OCI-LY1 (cell line): Measurements from ENCODE around the gene PRR23A.
A peak's percentile ranks its signal among the peaks of the same experiment; 100 is the strongest.

ENCODE experiments used
- H2AFZ ChIP-seq: fragments of 200-600 bp; sonication (generic), shearing (Covaris generic); 2 replicates; pipeline ENCODE4 v1.6.0; 2014; ENCODE audit warnings: antibody characterized with exemption, mild to moderate bottlenecking, low read length
- H3F3A ChIP-seq: fragments of 200-600 bp; sonication (generic), shearing (Covaris generic); 2 replicates; pipeline ENCODE4 v1.6.0; 2014; ENCODE audit warnings: mild to moderate bottlenecking, antibody characterized with exemption, low read length, moderate library complexity; ENCODE audit not compliant: insufficient read depth
- H3K27ac ChIP-seq: fragments of 200-600 bp; sonication (generic); 2 replicates; pipeline ENCODE4 v1.5.1; 2014; ENCODE audit warnings: low read length, mixed run types, mild to moderate bottlenecking, low read depth; ENCODE audit not compliant: poor library complexity, severe bottlenecking
- H3K27me3 ChIP-seq: fragments of 200-600 bp; sonication (generic); 2 replicates; pipeline ENCODE4 v1.6.0; 2014; ENCODE audit warnings: antibody characterized with exemption, mild to moderate bottlenecking, low read length, moderate library complexity; ENCODE audit not compliant: insufficient read depth
- H3K36me3 ChIP-seq: fragments of 200-600 bp; sonication (generic); 2 replicates; pipeline ENCODE4 v1.6.1; 2014; ENCODE audit warnings: mild to moderate bottlenecking, antibody characterized with exemption, low read length, moderate library complexity, mixed read lengths; ENCODE audit not compliant: insufficient read depth
- H3K4me1 ChIP-seq: fragments of 200-600 bp; sonication (generic); 2 replicates; pipeline ENCODE4 v1.5.1; 2014; ENCODE audit warnings: mild to moderate bottlenecking, low read length, moderate library complexity; ENCODE audit not compliant: insufficient read depth, severe bottlenecking
- H3K4me2 ChIP-seq: fragments of 200-600 bp; sonication (generic), shearing (Covaris generic); 2 replicates; pipeline ENCODE4 v1.6.1; 2014; ENCODE audit warnings: low read length
- H3K4me3 ChIP-seq: fragments of 200-600 bp; sonication (generic); 2 replicates; pipeline ENCODE4 v1.5.1; 2014; ENCODE audit warnings: low read length, low read depth, mild to moderate bottlenecking, mixed read lengths; ENCODE audit not compliant: poor library complexity, severe bottlenecking
- H3K79me2 ChIP-seq: fragments of 200-600 bp; shearing (Covaris generic); 2 replicates; pipeline ENCODE4 v1.6.1; 2016; ENCODE audit warnings: mixed run types, low read length, mixed read lengths; ENCODE audit not compliant: insufficient read depth
- H3K9ac ChIP-seq: fragments of 200-600 bp; sonication (generic), shearing (Covaris generic); 2 replicates; pipeline ENCODE4 v1.6.1; 2014; ENCODE audit warnings: mild to moderate bottlenecking, low read length, mixed read lengths
- H3K9me2 ChIP-seq: fragments of 200-600 bp; sonication (generic), shearing (Covaris generic); 2 replicates; pipeline ENCODE4 v1.6.1; 2014; ENCODE audit warnings: low read depth, mild to moderate bottlenecking, low read length, mixed read lengths
- H3K9me3 ChIP-seq: fragments of 200-600 bp; shearing (Covaris generic); 2 replicates; pipeline ENCODE4 v1.6.1; 2014; ENCODE audit warnings: low read length, mixed read lengths
- H4K20me1 ChIP-seq: fragments of 200-600 bp; sonication (generic), shearing (Covaris generic); 2 replicates; pipeline ENCODE4 v1.6.0; 2016; ENCODE audit warnings: mild to moderate bottlenecking, low read length; ENCODE audit not compliant: insufficient read depth
- CTCF ChIP-seq: fragments of 200-600 bp; sonication (generic), shearing (Covaris generic); IDR thresholded peaks from 2 replicates; pipeline ENCODE4 v1.5.1; 2017; ENCODE audit warnings: mild to moderate bottlenecking, antibody characterized with exemption, low read length, moderate library complexity, mixed read lengths
- EZH2 ChIP-seq: fragments of 200-600 bp; sonication (generic), shearing (Covaris generic); IDR thresholded peaks from 2 replicates; pipeline ENCODE4 v1.8.0; 2017; ENCODE audit warnings: borderline replicate concordance, mixed run types, mild to moderate bottlenecking, antibody characterized with exemption, low read length, moderate library complexity, mixed read lengths

Gene PRR23A

GRCh38 chr3:139006051-139006716 is at the start of gene PRR23A:
Gene PRR23A (minus strand): TSS chr3:139006268. CDS start chr3:139006268, 0 bp downstream.
- Histone ChIP-seq H3K27ac (no peak within 1 kb of the TSS), H4K20me1 (no peaks in the 10 kb centered on the region), H3K36me3 (no peaks in the 10 kb centered on the region), H3K4me1 (no peaks in the 10 kb centered on the region), H3K9me2 (peaks cover 2% of the 10 kb centered on the region; the same call in 1 of the 2 replicates), H3K4me3 (no peak within 1 kb of the TSS), H3K9ac (no peak within 1 kb of the TSS), H3K4me2 (no peak within 1 kb of the TSS), H3K27me3 (no peaks in the 10 kb centered on the region), H3K79me2 (no peaks in the 10 kb centered on the region), H2AFZ (no peak within 1 kb of the TSS), H3F3A (no peaks in the 10 kb centered on the region), H3K9me3 (no peaks in the 10 kb centered on the region)
- TF ChIP-seq EZH2 (no peak), CTCF (no peak)

GRCh38 chr3:139052802-139053600 is 46.9 kb upstream of the PRR23A start:
- Histone ChIP-seq H3K27me3 (no peaks in the 10 kb centered on the region), H4K20me1 (no peaks in the 10 kb centered on the region), H3K27ac (no peak overlapping the region), H3K36me3 (no peaks in the 10 kb centered on the region), H3K9me2 (no peaks in the 10 kb centered on the region; the same call in 1 of the 2 replicates), H3K4me1 (no peaks in the 10 kb centered on the region), H3K4me3 (no peak overlapping the region), H3F3A (no peaks in the 10 kb centered on the region), H3K9me3 (0 out of 2 replicates have a peak, but pooled peaks cover 3% of the 10 kb centered on the region), H3K79me2 (no peaks in the 10 kb centered on the region), H3K4me2 (no peak overlapping the region), H3K9ac (no peak overlapping the region), H2AFZ (no peak overlapping the region)
- no peak for TF ChIP-seq EZH2
- TF ChIP-seq CTCF: no peak

DNA sequence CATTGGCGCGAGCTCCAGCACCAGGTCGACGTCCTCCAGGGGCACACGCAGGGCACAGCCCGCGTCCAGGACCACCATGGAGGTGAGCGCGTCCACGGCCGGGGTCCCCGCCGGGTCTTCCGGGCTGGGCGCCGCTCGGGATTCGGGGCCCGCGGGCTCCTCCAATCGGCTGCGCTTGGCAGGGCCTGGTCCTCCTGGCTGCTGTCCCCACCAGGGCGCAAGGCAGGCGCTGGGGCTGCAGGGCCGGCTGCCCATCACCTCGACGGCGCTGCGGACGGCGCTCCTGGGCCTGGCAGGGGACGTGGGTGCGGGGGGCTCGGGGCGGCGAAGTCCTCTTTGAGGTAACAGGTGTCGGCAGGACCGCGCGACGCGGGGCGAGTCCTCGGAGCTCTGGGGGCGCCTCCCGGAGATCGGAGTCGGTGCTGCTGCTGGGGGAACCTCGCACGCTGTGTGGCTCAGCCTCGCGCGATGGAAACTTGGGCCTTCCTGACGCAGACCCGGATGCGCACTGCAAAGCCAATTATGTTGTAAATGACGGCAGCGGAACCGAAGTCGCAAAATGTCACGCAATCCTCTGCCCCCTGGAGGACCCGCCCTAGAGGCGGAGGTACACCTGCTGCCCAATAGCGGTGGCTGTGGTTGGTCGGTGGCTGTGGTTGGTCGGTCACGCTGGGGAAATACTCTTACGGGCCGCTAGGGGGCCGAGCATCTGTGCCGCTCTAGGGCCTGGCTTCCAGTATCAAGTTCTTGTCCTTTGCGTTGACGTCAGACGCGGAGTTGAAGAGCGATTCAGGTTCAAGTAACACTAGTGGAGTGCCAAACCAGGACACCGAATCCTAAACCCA is 38.5 kb upstream of the PRR23A start, which contains the start of gene PRR23C:
Gene PRR23C (minus strand): TSS at position 527 of the 845 bp plus-strand sequence. CDS start 272 bp downstream, at position 255.
- no peaks in the 10 kb centered on the region for H4K20me1 ChIP-seq
- H3K4me2 ChIP-seq: no peak within 1 kb of the TSS
- no peak within 1 kb of the TSS for H3K27ac ChIP-seq
- no peaks in the 10 kb centered on the region for H3K9me2 ChIP-seq
- no peak within 1 kb of the TSS for H3K9ac ChIP-seq
- no peaks in the 10 kb centered on the region for H3K36me3 ChIP-seq
- H3F3A ChIP-seq: no peaks in the 10 kb centered on the region
- H3K9me3 ChIP-seq: no peaks in the 10 kb centered on the region
- TF ChIP-seq EZH2 (no peak), CTCF (peak; percentile 31; the same call in 1 of the 2 replicates)
- no peaks in the 10 kb centered on the region for H3K4me1 ChIP-seq
- no peaks in the 10 kb centered on the region for H3K27me3 ChIP-seq
- H2AFZ ChIP-seq: no peak within 1 kb of the TSS
- no peaks in the 10 kb centered on the region for H3K79me2 ChIP-seq
- H3K4me3 ChIP-seq: no peak within 1 kb of the TSS
